Adipose tissue (tissue), 3 donors: ENCODE data around the gene NOD1. TPM values are rescaled to one million over a fixed set of nuclear protein-coding genes. Genes with fewer than 3 reads are reported as not detected.
A peak's percentile ranks its signal among the peaks of the same experiment; 100 is the strongest.

Experiments used
- H3K27ac ChIP-seq: one replicate; pipeline ENCODE4 v1.5.1; 2013; ENCODE audit warnings: low read depth, low read length
- WGBS, 3 donors: extraction: QIAGEN DNeasy Blood & Tissue Kit; methylation state at CpG; one replicate each; pipeline ENCODE4 v1.1.7; 2013; 5-methylcytosine and 5-hydroxymethylcytosine counted together
- polyA plus RNA-seq, 3 donors: library from polyadenylated mRNA; stranded (reverse); fragments of 200-250 nt; gene quantifications; one replicate each; pipeline ENCODE4 v1.2.3, GENCODE V29; 2013
- donor health status: healthy with polysubstance abuse.
- donor health status: Bipolar disorder and iron deficiency.
- donor health status: healthy.

Gene NOD1
- polyA plus RNA-seq, 3 donors, result 2.7 to 24.1 (median 18.8) TPM

DNA sequence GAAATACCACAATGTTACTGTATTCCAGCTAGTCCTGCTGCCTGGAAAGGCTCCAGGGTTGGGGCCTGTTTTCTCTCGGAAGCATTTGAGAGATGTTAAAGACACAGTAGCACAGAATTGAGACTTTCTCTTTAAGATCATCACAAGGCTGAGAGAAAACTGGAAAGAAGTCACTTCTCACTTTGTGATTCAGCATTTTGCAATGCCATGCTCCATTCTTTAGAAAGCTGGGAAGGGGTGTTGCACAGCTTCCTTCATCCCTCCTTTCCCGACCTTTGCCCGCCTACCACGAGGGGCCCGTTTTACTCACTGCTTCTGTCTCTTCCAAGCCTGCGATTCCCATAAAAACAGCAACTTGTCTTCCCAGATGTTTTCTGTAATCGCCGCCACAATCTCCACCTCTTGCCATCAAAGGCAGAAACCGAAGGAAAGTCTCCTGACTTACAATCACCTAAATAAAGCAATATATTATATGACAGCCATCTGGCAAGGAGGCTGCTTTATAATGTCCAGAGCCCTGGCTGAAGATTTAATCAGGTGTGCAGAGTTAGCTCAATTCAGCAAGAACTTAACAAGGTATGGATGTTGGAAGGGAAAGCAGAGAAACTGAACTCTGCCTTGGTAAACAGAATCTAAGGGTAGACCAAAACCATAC, 18.9 kb downstream of the NOD1 start:
- H3K27ac ChIP-seq, result peak overlapping the region; percentile 67
- WGBS, 3 donors, result 32 to 56% (median 38%) methylated on average over 9 of the region's 9 CpGs

DNA sequence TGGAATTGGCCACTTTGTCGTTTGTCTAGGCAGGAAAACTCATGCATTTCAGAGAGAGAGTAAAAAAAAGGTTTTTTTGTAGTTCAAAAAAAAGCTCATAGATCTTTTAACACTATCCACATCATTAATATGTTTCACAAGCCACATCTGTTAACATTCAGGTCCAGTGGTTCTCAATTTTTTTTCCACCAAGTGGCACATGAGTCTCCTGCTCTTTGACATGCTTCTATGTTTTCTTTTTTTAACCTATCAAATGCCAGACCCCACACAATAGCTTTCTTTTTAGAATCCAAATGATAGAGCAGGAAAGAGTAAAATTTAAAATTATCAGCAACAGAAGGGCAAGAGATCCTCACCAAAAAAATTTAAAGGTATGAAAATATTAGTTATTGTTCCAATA, 20.3 kb downstream of the NOD1 start:
- 29 to 74% (median 54%) methylated on average over 1 of the region's 1 CpG for WGBS, 3 donors
- no peak overlapping the region for H3K27ac ChIP-seq

DNA sequence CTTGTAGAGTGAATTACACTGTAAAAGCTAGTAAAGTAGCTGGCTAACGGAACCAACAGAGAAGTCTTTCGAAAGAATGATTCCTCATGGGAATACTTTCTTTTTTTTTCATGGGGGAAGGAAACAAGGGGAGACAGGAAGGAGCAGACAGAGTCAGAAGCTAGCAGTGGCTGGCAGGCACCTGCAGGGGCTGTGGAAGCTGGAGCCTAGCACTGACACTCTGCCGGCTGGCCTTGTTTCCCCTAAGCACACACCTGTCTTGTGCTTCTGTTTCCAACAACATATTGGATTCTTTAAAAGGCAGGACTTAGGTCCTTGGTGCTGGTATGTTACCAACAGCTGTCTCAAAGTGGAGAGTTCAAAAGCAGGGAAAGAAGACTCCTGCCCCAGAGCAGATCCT, 24.7 kb downstream of the NOD1 start:
- no peak overlapping the region for H3K27ac ChIP-seq
- WGBS, 3 donors, result 52 to 66% (median 53%) methylated on average over 3 of the region's 3 CpGs

DNA sequence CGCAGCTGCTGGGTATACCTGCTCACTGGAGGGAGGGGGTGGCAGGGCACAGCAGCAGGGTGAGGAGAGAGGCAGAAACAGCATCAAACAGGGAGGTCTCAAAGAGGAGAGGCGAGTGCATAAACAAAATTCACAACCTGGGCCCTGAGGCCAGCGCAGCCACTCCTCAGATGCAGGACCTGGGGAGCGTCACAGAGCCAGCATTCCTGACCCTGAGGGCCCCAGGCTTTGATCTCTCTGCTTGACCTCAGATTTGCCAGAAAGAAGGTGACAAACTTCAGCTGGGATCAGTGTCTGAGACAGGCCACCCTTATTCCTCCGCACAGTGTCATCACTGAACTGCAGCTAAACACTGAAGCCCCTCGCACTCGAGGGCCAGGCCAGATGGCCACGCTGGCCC, 25.6 kb downstream of the NOD1 start:
- H3K27ac ChIP-seq, result no peak overlapping the region
- 92 to 96% (median 95%) methylated on average over 8 of the region's 8 CpGs for WGBS, 3 donors

DNA sequence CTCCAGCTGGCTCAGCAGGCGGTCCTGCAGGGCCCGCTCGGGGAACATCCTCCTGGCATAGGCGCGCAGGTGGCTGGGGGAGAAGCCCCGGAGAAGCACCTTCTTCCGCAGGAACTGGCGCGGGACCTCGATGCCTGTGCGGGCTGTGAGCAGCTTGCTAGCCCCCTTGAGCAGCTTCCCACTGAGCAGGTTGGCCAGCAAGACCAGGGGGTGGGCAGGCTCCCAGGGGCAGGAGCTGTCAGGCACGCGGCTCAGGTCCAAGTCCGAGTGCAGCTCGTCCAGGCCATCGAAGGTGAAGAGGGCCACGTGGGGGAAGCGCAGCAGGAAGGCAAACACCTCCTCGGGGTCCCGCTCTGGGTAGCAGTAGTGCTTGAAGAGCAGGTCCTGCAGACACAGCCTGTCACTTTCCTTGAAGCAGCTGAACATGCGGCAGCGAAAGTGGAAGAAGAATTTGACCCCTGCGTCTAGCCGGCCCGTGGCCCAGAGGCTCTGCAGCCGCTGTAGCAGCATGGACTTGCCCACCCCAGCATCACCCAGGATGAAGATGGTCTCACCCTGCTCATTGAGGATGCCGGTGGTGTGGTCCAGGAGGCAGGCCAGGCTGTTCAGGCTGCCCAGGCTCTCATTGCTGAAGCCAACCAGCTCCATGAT, 26.2 kb downstream of the NOD1 start:
- 87 to 92% (median 91%) methylated on average over 27 of the region's 27 CpGs for whole genome bisulfite sequencing, 3 donors

DNA sequence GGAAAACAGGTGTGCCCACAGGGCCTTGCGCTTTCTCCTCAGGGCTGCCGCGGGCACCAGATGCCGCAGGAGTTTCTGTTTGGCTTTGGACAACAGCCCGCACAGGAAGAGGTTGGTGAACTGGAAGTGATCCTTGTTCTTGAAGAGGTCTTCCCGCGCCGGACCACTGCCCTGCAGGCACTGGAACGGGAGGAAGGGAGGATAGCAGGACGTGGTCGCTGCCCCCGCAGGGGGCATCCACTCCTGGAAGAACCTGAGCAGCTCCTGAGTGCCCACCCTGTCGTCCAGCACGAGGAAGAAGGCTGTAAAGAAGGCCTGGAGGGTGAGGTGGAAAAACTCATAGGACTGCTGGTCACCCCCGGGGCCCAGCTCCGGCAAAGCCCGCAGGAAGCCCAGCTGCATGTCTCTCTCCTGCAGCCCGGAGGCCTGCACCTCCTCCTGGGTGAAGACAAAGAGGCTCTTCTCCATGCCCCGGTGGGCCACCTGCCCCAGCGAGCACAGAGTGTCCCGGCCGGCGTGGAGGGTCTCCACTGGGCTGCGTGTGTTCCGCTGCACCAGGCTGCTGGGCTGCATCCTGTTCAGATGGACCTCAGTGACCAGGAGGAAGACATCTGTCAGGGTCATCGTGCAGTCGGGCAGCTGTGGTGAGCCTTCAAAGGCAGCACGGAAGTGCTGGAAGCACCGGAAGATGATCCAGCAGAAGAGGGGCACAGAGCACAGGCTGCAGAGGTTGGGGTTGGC, 26.9 kb downstream of the NOD1 start:
- WGBS, 3 donors, result 84 to 92% (median 88%) methylated on average over 28 to 29 of the region's 29 CpGs
- H3K27ac ChIP-seq, result no peak overlapping the region

More for the DNA sequence above, 26.2 kb downstream of the NOD1 start:
- H3K27ac ChIP-seq, result no peak overlapping the region

DNA sequence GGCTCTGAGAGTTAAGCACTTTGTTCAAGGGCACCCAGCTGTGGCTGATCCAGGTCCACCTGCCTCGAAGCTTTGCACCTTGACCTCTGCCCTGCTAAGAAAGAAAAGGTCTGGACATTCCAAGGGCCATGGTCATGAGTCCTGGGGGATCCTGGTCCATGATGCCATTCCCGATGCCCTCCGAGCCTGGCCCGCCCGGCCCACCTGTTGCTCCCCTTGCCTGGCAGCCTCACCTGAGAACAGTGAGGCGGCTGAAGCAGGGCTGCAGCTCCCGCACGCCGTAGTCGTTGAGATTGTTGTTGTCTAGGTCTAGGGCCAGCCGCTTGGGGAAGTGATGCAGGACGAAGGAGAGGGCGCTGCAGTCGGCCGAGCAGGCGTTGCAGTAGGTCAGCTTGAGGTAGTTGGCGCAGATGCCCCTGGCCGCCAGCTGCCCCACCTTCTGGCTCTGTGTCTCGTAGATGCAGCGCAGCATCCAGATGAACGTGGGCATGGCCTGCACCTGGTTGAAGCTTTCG, 27.5 kb downstream of the NOD1 start:
- no peak overlapping the region for H3K27ac ChIP-seq
- WGBS, 3 donors, result 94 to 96% (median 94%) methylated on average over 22 of the region's 22 CpGs

DNA sequence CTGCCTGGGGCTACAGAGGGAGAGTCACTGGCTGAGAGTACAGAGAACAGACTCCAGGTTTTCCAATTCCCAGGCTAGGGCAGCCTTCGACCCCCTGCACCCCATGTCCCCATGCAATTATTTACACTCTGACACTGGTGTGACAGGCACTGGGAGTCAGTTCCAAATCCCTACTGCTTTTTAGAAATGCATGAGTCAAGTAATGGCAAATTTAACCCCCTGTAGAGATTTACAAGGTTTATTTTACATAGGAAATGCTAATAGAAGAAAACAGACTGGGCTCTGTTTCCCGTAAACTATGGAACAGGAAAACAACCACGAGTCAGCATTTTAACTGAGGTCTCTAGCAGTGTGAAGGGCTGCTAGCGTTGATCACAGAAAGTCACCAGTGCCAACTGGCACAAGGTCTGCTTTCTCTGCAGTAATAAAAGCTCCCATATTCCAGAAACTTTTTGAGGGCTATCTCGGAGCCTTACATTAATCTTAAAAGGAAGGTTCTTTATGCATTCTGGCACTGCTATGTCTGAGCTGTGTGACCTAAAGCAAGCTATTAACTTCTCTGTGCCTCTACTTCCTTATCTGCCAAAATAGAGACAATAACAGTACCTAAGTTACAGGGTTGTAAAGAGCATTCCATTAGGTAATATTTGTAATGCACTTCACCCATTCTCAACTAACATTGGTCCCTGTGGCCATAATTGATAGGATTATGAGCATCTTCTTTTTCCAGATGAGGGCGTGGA, 28.2 kb downstream of the NOD1 start:
- 36 to 63% (median 56%) methylated on average over 6 of the region's 6 CpGs for WGBS, 3 donors

DNA sequence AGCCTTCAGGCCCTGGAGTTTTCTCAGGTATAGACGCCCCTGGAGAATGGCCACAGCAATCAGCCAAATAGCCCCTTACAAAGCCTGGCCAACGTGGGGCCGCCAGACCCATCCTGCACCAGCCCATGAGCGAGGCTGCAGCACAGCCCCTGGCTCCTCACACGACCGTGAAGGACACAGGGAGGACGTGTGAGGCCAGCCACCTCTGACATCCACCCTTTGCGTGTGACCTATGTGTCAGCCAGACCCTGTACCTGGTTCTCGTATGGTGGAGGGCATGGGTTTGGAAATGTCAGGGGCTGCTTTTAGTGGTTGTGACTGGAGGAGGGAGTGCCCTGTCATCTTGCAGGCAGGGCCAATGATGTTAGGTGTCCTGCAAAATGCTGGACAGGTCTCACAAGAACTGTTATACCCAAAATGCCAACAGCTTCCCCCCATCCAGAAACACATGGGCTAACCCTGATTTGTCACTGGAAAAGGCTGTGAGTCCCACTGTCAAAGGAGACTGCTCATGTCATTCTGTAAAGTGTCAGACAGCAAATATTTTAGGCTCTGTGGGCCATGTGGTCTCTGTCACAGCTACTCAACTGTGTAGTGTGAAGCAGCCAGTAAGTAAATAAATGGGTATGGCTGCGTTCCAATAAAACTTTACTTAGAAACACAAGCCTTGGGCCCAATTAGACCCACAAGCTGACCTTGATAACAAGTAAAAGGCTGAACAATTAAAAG, 30.0 kb downstream of the NOD1 start:
- 78 to 88% (median 88%) methylated on average over 10 of the region's 10 CpGs for WGBS, 3 donors
- H3K27ac ChIP-seq, result no peak overlapping the region

More for the DNA sequence above, 28.2 kb downstream of the NOD1 start:
- H3K27ac ChIP-seq, result no peak overlapping the region

DNA sequence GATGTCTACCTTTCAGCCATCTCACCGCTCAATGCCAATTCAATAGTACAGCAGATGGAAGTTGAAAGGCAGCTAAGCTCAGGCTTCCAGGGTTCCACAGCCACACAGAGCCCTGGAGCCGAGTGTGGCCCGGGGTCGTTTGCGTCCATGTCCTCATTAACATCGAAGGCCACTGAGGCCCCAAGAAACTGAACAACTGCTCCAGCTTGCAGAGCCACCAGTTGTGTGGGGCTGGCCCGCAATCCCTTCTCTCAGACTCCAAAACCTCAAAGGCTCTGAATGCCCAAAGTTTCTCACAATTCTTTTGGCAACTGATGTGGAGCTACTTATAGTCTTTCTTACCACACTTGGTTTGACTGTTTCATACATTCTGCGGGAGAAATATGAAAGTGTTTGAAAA, 31.1 kb downstream of the NOD1 start:
- 97 to 98% (median 97%) methylated on average over 8 of the region's 8 CpGs for WGBS, 3 donors
- no peak overlapping the region for H3K27ac ChIP-seq

DNA sequence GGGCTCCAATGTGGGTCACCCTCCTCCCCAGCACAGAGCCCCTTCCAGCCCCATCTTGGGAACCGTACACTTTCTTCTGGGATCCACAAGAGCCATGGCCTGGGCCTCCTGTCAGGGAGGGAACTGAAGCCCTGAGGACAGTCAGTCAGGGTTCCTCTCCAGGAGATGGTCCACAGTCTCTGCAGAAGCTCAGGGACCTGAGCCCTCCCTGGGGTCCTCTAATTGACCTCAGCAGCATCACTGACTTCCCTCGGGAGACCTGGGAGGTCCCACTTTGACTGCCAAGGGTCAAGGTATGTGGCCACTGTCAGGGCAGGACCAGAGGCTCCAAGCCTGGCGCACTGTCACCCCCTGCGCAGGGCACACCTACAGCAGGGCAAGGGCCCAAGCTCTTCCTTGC, 32.3 kb downstream of the NOD1 start:
- H3K27ac ChIP-seq, result no peak overlapping the region
- WGBS, 3 donors, result 88 to 94% (median 91%) methylated on average over 4 of the region's 4 CpGs

DNA sequence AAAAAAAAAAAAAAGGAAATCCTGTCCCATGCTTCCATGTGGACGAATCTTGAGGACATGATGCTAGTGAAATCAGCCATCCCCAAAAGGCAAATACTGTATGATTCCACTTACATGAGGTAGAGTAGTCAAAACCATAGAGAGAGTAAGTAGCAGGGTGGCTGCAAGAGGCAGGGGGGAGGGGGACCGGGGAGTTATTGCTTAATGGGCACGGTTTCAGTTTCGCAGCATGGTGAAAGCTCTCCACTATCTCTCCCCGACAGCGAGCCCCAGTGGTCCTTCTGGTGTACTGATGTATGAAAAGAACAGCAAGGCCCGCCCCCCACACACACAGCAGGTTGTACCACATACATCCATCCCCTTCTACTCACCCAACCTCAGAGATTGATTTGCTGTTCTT, 32.8 kb downstream of the NOD1 start:
- 29 to 76% (median 39%) methylated on average over 7 of the region's 7 CpGs for WGBS, 3 donors
- H3K27ac ChIP-seq, result no peak overlapping the region

DNA sequence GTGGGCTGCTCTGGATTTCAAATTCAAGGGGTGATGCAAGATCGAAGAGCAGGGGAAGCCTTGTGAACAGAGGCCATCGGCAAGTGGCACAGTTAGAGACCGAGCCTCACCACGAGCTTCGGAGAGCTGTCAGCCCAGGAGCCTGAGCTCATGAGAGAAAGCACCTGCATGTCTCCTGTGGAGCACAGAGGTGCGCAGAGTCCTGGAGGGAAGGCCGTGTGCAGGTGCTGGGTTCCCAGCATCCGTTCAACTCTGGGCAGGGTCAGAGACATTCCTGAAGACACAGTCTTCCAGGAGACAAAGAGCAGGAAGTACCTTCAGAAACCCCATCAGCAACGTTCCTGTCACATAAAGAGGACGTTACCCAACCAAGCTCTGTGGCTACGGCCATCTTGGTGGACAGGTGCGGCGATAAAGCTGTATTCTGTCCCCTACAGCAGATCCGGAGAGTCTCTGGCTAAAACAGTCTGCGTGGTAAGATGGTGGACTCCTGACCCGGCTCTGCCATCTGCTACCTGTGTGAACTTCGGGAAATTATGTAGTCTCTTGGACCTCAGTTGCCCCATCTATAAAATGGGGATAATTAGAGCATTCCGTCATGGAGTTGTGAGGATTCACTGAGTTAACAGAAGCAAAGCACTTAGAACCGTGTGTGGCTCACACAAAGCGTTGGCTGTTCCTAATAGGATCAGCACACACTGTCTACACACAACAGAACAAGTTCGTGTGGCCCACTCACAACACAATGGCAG, 40.6 kb downstream of the NOD1 start:
- H3K27ac ChIP-seq, result no peak overlapping the region
- 73 to 91% (median 78%) methylated on average over 21 of the region's 21 CpGs for WGBS, 3 donors

DNA sequence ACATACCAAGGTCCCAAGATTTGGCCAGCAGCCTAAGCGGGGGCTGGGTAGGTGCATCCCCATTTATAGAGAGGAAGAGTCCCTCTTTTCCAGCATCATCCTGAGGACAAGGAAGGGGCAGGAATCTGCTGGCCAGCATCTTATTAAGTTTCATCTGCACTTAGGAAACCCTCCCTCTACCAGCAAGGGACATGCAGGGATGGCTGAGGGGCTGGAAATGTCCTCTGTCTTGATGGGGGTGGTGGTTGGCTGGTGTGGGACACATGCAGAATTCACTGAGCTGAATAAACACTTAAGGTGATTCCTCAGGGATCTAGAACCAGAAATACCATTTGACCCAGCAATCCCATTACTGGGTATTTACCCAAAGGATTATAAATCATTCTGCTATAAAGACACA, 42.1 kb downstream of the NOD1 start:
- 100% methylated on average over 1 of the region's 1 CpG for WGBS, 3 donors
- no peak overlapping the region for H3K27ac ChIP-seq

DNA sequence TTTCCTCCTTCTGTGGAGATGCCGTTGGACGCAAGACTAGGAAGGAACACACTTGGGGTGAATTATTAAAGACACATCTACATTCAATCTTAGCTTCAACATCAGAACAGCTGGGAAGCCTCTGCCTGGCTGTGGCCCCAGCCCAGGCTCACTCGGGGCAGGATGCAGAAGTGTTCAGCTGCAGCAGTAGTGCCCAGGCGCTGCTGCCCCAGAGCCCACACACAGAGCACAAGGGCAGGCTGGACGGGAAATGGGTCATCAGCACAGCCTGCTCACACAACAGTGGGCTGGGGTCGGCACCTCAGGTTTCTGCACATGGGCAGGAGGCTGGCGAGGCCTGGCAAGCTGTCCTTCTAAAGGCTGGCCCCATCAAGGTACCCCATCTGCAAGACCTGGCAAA, 42.5 kb downstream of the NOD1 start:
- H3K27ac ChIP-seq, result no peak overlapping the region
- 69 to 94% (median 76%) methylated on average over 7 of the region's 7 CpGs for WGBS, 3 donors

DNA sequence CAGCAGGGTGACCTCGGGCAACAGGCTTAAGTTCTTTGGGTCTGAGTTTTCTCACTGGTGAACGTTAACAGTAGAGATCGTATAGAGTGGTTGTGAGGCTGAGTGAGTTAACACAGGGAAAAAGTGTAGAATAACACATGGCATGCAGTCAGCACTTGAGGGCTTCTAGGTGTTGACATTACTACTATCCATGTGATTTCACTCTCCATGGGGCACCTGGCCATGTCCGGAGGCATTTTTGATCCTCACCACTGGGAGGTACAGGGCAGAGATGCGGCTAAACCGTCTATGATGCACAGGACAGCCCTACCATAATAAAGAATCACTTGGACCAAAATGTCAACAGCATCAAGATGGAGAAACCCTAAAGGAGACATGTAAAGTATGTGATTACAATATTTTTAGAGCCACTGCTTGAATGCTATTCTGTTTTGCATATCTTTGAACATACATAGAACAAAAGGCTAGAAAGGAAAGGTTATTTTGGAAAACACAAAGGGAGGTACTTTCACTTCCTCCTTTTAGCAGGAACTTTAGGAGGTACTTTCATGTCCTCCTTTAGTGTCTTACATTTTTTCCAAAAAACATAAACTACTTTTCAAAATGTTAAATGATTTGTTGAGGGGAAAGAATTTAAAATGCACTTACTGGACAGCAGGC, 44.3 kb downstream of the NOD1 start:
- WGBS, 3 donors, result 56 to 87% (median 85%) methylated on average over 6 of the region's 6 CpGs

DNA sequence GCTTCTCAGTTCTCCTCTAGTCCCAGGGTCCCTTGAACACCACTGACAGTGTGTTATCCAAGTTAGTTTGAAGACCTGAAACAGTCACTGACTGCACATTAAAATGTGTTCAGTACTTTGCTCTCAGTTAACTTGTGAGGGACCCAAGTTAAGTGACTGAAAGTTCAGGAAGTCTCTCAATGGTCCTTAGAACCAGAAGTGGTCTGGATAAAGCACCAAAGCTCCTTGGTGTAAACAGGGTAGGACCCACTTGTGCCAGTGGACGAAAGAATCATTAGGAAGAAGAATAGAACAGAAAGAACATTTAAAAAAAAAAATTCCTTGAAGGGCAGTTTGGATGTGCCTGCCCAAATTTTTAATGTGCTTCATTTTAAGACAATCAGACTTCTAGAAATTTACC, 45.1 kb downstream of the NOD1 start:
- no peak overlapping the region for H3K27ac ChIP-seq
- 56 to 83% (median 61%) methylated on average over 1 of the region's 1 CpG for WGBS, 3 donors

More for the DNA sequence above, 44.3 kb downstream of the NOD1 start:
- H3K27ac ChIP-seq, result no peak overlapping the region
